ENCODE measurements around the gene CHML.

Gene CHML

DNA sequence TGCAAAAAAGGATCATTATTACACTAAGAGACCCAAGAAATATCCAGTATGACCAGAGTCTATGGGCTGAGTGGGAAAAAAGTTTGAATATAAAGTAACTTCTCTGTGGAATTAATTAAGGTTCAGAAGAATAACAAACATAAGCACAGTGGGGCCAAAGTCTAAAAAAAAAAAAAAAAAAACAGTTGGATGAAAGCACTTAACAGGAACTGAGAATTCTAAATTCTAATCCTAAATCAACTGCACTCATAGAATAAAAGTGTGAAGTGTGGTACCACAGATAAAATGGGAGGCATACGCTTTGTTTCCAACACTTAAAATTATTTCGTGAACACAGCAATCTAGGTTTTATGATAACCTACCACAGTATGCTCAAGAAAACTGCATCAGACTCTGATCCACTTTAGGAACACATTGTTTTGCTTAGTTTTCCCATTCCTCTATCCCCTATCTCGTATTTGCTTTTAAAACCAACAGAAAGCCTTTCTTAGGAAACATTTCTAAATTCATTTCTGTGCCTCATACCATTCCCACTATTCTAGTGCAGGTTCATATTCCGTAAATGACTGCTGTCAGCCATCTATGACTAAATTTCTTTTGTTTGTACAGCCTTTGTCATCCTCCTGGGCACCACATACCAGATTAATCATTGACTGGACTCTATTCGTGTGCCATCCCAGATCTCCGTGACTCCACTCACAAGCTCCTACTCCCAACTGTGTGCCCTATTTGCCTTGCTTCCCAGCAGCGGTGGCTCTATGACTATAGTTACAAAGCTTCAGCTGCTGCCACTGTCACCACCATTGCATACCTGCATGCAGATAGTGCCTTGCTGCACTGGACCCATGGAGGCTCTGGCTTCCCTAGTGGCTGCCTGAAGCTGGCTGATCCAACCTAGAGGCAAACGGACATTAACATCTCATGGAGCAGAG lies 24.9 kb downstream of the CHML start:
- DNase-seq, result no peak

DNA sequence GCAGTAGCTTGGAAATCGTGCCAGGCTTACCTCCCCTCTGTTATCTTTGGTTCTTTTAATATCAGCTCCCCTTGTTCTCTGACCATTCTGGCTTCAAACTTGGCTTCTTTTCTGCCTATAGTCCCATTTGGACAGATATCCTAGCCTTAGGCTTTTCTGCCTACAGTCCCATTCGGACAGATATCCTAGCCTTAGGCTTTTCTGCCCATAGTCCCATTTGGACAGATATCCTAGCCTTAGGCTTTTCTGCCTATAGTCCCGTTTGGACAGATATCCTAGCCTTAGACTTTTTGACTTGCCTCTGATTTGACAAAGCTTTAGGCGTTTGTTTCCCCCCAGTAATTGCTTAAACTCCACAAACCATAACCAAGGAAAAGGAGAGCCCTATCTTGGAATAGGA lies 25.6 kb downstream of the CHML start:
- DNase-seq, result no peak

DNA sequence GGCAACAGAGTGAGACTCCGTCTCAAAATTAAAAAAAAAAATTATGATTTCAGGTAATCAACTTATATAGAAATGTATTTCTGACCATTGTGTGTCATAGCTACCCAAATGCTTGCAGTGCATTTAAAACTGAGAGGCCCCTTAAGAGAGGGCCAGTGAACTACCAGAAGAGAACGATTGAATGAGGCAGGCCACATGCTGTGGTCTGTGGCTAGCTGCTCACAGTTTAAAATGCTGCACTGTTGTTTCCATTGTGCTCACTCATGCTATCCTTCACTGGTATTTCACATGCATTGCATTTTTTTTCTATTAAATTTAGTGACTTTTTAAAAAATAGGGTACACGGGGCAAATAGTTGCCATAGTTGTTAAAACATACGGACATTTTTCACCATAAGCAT lies 26.0 kb downstream of the CHML start:
- DNase-seq, result no peak

DNA sequence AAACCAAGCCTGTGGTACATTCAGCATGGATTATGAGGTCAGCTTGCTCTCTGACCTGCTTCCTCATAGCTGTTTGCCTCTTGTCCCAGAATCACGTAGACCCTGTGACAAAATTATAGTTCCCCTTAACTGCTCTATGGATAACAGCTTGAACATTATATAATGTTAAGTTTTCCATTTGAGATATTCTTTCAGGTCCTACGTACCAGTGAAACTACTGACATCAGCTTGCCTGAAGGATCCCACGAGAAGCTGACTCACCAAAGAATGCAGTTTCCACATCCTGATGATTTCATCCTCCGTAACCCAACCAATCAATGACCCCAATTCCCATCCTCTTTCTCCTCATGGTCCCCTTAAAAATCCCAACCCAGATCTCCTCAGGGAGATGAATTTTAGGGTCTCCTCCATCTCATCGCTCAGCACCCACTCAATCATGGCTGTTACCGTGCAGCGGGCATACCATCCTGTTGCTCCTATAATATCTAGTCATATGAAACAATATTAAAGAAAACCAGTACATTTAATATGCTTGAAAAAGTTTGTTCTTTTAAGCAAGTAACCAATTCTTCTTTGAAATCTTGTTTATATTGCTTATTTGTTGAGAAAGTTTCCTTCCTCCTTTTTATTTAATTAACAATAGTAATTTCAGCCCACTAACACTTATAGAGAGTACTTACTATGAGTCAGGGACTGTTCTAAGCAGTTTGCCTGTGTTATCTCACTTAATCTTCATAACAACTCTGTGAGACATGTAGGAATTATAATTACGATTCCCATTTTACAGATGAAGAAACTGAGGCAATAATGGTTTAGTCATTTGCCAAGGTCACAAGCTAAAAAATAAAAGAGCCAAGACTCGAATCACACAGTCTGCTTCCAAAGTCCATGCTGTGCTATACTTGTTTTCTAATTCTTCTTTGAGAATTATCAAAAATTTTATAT lies 27.4 kb downstream of the CHML start:
- no peak for DNase-seq

DNA sequence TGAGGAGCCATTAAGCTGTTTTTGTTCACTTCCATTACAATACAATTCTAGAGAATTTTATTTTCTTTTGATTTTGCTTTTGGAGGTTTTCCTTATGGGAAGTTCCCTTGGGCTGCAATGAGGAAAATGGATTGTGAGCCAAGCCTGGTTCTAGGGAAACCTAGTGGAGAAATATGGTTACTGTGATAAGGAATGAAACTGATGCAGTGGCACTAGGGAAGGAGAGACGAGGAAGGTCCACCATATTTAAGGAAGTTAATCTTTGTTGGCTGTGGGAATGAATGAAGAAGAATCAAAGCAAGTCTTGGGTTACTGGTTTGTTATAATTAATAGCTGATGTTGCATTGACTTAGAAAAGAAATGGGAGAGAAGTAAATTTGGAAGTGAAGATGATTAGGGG lies 28.4 kb downstream of the CHML start:
- no peak for DNase-seq

DNA sequence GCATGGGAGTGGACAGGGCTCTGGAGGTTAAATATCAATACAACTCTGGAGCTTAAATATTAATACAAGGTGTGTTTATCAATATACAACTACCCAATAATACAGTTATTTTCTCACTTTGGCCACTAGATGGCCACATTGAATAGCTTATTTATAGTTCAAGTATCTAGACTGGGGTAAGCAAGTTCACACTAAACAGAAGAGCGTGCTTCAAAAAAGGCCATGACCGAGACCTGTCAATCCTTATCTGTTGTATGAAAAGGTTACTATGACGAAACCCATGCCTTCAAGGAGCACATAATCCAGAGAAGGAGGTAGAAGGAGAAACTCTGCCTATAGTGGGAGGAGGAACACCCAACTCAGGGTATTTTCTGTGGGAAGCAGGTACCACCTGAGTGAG lies 29.1 kb downstream of the CHML start:
- DNase-seq, result peak; percentile 30

DNA sequence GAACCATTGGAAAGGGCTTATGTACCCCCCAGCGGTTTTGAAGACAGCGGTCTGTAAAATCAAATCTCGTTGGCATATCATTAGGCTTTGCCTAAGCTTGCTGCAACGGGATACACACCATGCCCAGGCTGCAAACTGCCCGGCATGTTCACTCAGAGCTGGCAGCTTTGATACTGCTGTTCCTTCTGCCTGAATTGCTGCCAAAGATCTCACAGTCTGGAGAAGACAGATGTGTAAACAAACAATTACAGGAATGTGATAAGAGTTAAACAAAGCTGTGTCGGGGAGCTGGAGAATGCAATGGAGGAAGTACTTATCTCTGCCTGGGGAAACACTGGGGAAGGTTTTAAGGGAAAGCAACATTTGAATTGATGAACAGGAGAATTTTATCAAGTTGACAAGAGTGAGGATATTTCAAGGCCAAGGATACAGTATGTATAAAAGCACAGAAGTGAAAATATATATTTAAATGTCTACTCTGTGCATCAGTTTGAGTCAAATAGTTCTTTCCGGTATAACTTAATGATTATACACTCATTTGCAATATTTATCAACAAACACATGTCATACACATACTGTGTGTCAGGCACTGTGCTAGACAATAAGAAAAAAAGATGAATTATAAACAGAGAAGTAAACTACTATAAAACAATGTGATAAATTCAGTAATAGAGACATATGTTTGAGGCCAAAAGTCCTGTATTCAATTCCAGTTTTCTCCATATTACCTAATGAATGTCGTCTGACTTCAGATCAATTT lies 29.9 kb downstream of the CHML start:
- no peak for DNase-seq

DNA sequence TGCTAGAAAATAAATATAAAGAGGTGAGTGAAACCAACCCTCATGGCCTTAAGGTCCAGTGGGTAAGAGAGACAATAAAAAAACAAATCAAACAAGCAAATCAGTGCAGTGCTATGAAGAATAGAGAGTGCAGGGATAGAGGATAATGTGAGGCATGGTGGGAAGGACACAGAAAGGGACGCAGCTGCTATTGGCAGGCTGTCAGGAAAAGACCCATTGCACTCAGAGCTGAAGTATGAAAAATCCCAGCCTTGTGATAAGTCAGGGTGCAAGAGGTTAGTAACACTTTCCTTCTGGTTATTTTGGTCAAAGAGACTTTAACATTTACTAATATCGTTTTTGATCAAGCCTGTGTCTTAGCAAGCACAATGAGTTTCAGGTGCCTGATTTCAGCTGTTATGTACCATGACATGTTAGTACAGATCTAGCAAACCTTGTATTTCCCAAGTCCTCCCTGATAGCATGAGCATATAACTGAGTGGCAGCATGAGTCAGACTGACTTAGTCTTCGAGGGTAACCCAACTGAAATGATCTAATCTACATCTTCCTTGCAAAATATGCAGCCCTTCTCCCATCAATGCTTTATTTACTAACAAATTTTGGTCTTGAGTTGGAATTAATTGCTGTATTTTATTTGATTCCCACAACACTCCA lies 31.7 kb downstream of the CHML start:
- no peak for DNase-seq

DNA sequence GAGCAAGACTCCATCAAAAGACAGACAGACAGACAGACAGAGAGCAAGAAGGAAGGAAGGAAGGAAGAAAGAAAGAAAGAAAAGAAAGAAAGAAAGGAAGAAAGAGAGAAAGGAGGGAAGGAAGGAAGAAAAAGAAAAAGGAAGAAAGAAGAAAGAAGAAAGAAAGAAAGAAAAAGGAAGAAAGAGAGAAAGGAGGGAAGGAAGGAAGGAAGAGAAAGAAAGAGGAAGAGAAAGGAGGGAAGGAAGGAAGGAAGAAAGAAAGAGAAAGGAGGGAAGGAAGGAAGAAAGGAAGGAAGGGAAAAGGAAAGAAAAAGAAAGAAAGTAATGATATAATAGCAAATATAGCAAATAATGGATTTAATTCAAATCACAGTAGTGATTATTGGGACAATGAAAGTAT lies 32.7 kb downstream of the CHML start:
- DNase-seq, result no peak

DNA sequence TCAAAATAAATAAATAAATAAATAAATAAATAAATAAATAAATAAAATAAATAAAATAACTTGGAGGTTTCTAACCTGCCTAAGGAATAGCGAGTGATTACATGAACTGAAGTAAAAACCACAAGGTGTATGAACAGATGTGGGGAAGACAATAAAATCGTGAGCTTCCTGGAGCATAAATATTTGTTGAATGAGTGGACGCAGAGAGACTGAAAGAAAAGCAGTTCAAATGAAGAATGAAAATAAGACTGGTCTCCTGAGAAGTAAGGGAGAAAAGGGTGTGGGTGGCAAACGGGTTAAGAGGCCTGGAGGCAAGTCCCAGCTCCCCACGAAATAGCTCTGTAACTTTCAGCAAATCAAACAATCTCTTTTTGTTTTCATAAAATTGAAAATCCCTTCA lies 33.6 kb downstream of the CHML start:
- no peak for DNase-seq

DNA sequence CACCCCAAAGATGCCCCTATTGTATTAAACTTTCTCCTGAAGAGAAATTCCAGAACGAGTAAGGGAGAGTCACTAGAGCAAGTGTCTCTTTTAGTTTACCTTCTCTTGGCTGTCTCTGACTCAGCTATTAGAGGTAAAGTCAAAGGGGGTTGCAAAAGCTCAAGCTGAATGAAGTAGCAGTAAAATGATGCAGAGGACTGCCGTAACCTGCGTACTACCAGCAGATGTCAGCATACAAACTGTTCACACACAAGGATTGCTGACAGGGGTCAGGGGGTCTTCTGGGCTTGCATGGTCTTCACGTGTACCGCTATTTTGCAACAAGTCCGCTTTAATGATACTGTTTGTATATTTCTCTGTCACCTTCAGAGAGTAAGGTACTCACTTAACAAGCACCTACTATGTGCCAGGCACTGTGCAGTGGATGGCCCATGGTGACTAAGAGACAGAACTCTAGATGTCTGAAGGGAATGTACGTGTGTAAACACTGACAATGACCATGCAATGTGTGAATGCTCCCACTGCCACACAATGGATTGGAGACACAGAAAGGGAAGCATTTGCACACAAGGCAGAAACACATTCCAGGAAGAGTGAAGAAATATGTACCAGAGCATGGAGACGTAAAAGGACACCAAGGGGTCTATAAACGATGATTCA lies 34.9 kb downstream of the CHML start:
- DNase-seq, result no peak

DNA sequence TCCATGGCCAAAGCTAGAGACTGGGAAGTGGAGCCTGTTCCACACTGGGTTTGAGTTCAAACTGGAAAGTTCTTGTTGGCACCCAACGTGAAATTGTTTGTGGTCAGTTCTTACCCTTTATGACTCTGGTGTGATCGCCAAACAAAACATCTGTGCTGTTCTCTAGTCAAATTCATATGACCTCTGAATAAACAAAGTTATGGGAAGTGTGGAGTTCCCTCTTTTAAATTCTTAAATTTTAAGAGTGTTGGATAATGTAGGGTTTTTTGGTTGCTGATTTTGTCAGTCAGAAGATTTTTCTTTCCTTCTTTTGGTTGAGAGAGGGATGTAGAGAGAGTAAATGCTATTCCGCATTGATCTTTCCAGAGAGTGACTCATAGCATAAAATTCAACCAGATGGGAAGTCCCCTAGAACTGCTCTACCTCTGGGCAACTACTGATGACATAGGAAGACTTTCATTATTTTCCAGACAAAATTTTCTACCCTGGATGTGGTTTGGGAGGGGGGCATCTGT lies 36.4 kb downstream of the CHML start:
- DNase-seq, result no peak

DNA sequence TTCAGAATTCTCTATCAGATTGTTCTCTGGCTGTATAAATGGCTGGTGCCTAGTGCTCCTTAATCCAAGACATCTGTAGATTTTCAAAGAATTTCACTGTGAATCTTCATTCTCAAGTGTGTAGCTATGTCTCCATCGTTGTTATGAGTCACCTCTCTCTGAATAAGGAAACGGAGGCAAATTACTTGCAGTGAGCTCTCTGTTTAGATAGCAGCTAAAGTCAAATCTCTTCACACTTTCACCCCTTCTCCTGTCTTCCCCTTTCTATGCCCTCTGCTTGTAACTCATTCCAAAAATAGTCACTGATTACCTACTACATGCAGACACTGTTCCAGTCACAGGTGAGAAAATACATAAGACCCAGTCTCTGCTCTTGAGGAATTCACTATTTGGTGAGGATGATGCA lies 39.7 kb downstream of the CHML start:
- DNase-seq, result no peak

DNA sequence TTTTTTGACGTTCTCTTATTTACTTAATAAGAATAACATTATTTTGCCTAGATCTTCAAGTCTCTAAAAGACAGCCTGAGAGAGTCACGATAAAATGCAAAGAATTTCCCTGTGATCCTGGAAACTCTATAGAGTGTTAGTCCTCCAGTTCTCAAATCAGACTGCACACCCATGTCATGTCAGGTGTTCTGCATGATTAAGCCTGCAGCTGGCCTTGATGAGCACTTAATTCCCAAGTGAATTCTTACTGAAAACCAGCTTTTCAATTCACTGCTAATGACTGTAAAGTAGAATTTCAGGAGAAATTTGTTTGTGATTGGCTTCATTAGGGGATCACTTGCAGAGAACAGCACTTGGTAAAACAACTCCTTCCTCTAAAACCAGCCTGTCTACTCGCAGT lies 41.9 kb downstream of the CHML start:
- no peak for DNase-seq

DNA sequence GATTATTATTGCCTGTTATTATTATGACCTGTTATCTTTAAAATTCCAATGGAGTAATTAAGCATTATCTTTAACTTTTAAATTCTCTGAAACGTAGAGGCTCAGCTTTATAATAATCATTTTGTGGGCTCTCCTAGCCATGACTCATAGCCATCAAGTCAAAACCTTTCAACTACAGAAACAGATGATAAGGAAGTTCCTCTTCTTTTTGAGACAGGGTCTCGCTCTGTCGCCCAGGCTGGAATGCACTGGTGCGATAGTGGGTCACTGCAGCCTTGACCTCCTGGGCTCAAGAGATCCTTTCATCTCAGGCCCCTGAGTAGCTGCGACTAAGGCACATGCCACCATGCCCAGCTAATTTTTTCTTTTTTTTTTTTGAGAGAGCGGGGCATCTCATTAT lies 43.5 kb downstream of the CHML start:
- DNase-seq, result no peak

DNA sequence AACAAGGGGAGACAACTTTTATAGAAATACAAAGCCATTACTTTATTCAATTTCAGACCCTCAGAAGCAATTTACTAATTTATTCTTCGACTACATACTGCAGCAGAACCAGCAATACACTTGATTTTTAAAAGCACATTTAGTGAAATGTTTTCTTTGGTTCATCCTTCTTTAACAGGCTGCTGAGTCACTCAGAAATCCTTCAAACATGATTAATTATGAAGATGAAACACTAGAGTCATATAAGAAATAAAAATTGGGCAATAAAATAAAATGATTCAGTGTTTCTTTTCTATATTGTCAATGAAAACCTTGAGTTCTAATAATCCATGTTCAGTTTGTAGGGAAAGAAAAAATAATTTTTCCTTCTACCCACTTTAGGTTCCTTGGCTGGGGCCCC lies 47.0 kb downstream of the CHML start:
- DNase-seq, result no peak

DNA sequence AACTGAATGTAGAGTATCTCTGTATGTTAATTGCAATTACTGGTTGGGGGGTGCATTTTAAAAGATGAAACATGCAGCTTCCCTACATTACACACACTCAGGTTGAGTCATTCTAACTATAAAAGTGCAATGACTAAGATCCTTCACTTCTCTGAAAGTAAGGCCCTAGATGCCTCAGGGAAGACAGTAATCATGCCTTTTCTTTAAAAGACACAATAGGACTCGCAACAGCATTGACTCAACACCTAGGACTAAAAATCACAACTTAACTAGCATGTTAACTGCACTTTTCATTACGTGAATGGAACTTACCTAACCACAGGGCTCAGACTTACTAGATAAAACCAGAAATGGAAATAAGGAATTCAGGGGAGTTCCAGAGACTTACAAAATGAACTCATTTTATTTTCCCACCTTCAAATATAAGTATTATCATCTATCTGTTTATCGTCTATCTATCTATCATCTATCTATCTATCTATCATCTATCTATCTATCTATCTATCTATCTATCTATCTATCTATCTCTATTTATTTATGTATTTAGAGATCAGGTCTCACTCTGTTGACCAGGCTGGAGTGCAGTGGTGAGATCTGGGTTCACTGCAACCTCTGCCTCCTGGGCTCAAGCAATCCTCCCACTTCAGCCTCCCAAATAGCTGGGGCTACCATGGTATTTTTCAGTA lies 47.8 kb downstream of the CHML start:
- DNase-seq, result no peak

DNA sequence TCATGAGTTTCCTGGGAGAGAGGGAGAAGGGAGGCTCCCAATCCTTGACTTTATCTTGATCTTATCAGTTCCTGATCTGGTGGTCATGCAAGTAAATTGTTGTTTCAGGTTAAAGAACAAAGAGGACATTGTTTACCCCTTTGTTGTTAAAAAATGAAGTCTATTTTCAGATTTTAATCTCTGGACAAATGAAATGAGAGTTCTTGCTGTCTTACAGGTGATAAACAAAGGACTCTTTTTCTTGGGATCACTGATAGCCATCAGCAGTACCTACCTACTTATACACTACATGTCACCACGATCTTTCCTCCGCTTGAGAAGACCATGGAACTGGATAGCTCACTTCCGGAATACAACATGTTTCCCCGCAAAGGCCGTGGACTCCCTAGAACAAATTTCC lies 48.4 kb downstream of the CHML start:
- DNase-seq, result no peak

DNA sequence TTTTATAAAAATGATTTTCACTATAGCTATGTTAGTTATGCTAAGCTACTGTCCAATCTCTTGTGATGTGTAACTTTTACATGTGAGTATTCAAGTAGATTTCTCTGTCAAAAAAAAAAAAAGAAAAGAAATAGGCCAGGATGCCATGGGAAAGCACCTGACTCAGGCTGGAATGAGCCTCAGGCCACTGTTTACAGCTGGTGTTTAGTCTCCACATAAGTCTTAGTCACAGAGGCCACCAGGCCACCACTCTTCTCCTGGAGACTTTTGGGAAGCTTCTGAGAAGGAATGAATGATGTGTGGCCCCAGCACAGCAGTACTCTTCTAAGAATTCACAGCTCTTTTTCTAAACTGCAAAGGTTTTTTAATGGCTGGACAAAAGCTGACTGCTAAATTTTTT lies 48.9 kb downstream of the CHML start:
- DNase-seq, result no peak

DNA sequence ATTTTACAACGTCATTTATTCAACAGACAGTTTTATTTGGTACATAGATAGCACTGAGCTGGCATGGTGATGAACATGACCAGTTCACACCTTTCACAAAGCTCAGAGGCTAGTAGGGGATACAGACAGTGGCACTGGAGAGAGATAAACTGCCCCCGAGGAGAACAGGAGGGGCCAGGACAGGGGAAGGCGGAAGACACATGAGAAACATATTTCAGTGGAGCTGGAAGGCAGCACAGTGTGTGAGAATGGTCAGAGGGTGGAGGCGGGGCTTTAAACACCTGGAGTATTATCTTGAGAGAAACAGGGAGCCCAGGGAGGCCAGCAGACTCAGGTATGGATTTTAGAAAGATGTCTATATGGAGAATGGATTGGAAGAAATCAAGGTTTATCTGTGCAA lies 49.5 kb downstream of the CHML start:
- DNase-seq, result no peak
